AG04449 (cell line): ENCODE measurements around the gene FBXW8.

Experiments
- CTCF ChIA-PET: fragments of 350-600 bp; formaldehyde crosslinking; extraction: SDS; loops from one replicate; lab custom pipeline; 2021; ENCODE audit warnings: antibody characterized with exemption; lab: Yijun Ruan, JAX
- POLR2A ChIA-PET: fragments of 400-600, 350-600 bp; formaldehyde crosslinking; extraction: SDS; loops from one replicate; lab custom pipeline; 2020; ENCODE audit warnings: antibody characterized with exemption, inconsistent platforms; lab: Yijun Ruan, JAX
- DNase-seq: peaks from one replicate; pipeline ENCODE4 v3.0.0-alpha.2; 2010; ENCODE audit warnings: low read depth, low spot score
- H3K4me3 ChIP-seq: 2 replicates; pipeline ENCODE4 v1.5.1; 2011; ENCODE audit warnings: low read depth, mild to moderate bottlenecking, control low read depth, low read length
- CTCF ChIP-seq: IDR thresholded peaks from one replicate; pipeline ENCODE4 v1.5.1; 2011; ENCODE audit warnings: mild to moderate bottlenecking, moderate library complexity, low read length, control low read depth, inconsistent platforms; ENCODE audit not compliant: insufficient read depth; ENCODE audit errors: missing control alignments

Gene FBXW8

GRCh38 chr12:116980083-116980482 is 69.3 kb downstream of the FBXW8 start:
- no peak for DNase-seq
- H3K4me3 ChIP-seq: no peak overlapping the region
- POLR2A ChIA-PET: interaction anchor here (0.6 kb wide), 1 partner anchor 34 kb away, joined by 3 read pairs; no protein-coding TSS in a partner anchor
- CTCF ChIA-PET: interaction anchor here (2.3 kb wide), 1 partner anchor 11 kb away, joined by 6 read pairs; no protein-coding TSS in a partner anchor
- TF ChIP-seq CTCF: no peak

- POLR2A ChIA-PET: interaction anchor here (0.6 to 0.7 kb wide), 2 partner anchors 17 to 137 kb away, joined by 3 to 4 read pairs; no protein-coding TSS in a partner anchor
- CTCF ChIA-PET: interaction anchor here (1.0 kb wide), 1 partner anchor 23 kb away, joined by 3 read pairs; no protein-coding TSS in a partner anchor
- TF ChIP-seq CTCF: no peak
- H3K4me3 ChIP-seq: no peak overlapping the region
- DNase-seq: peak; percentile 49
These were observed 72.2 kb downstream of the FBXW8 start for GRCh38 chr12:116982791-116983411.

- no peak for TF ChIP-seq CTCF
- POLR2A ChIA-PET: no interaction called here
These were observed 73.3 kb downstream of the FBXW8 start for GRCh38 chr12:116984098-116984497.

GRCh38 chr12:116990329-116990728 is 79.6 kb downstream of the FBXW8 start:
- no peak for DNase-seq
- CTCF ChIA-PET: interaction anchor here (1.1 to 1.5 kb wide), 4 partner anchors 24 to 287 kb away, joined by 3 read pairs; no protein-coding TSS in a partner anchor
- H3K4me3 ChIP-seq: no peak overlapping the region
- TF ChIP-seq CTCF: no peak
- POLR2A ChIA-PET: interaction anchor here (1.5 kb wide), 1 partner anchor 16 kb away, joined by 6 read pairs; no protein-coding TSS in a partner anchor

More at GRCh38 chr12:116984098-116984497, 73.3 kb downstream of the FBXW8 start:
- no peak for DNase-seq
- CTCF ChIA-PET: no interaction called here
- no peak overlapping the region for H3K4me3 ChIP-seq

GRCh38 chr12:116990971-116991966 is 80.5 kb downstream of the FBXW8 start:
- no peak for TF ChIP-seq CTCF
- POLR2A ChIA-PET: interaction anchor here (1.4 to 1.5 kb wide), 2 partner anchors 15 to 21 kb away, joined by 4 to 6 read pairs; no protein-coding TSS in a partner anchor
- CTCF ChIA-PET: interaction anchor here (0.9 to 1.7 kb wide), 6 partner anchors 9 to 287 kb away, joined by 3 to 6 read pairs (median 3); no protein-coding TSS in a partner anchor
- no peak overlapping the region for H3K4me3 ChIP-seq
- peak; percentile 59 for DNase-seq
